T-helper 17 cell (primary cell): Measurements from ENCODE around the gene PRDX5. TPM values are rescaled to one million over a fixed set of nuclear protein-coding genes. Genes with fewer than 3 reads are reported as not detected.
A peak's percentile ranks its signal among the peaks of the same experiment; 100 is the strongest.

Experiments used
- ATAC-seq: fragments of 150-1000 bp; cut with Tn5 transposase; 2 replicates; pipeline ENCODE4 v1.10.0; 2021; ENCODE audit warnings: mild to moderate bottlenecking, moderate library complexity
- DNase-seq, 3 donors: peaks; one replicate each; pipeline versions ENCODE4 v3.0.0 to v3.0.0-alpha.2; 2020 to 2021
- H3K9me3 ChIP-seq: one replicate; pipeline ENCODE4 v1.7.0; 2013; ENCODE audit warnings: low read length, mild to moderate bottlenecking; ENCODE audit not compliant: control insufficient read depth, poor library complexity, severe bottlenecking
- H3K27ac Mint-ChIP-seq: one replicate; pipeline ENCODE4 v1.8.0; 2022; ENCODE audit warnings: mild to moderate bottlenecking, moderate library complexity, mixed read lengths
- H3K27me3 Mint-ChIP-seq: one replicate; pipeline ENCODE4 v1.8.0; 2022; ENCODE audit warnings: mixed read lengths
- H3K36me3 Mint-ChIP-seq: one replicate; pipeline ENCODE4 v1.8.0; 2022; ENCODE audit warnings: low read depth, mixed read lengths
- H3K4me1 Mint-ChIP-seq: one replicate; pipeline ENCODE4 v1.8.0; 2022; ENCODE audit warnings: mild to moderate bottlenecking, mixed read lengths
- H3K4me3 Mint-ChIP-seq: one replicate; pipeline ENCODE4 v1.8.0; 2022; ENCODE audit warnings: mild to moderate bottlenecking, moderate library complexity, mixed read lengths
- total RNA-seq, 4 donors: library from RNA in 2 of 4; stranded (reverse) in 2 of 4; gene quantifications; one replicate each; pipeline ENCODE4 v1.2.3 and lab custom pipeline; 2022 to 2026

PRDX5 gene
- total RNA-seq, 2 donors from 2014 or later: 46.4 to 49.7 TPM

GRCh38 chr11:64294774-64295173 is 23.1 kb upstream of the PRDX5 start:
- Mint-ChIP-seq H3K4me3 (no peak overlapping the region), H3K4me1 (peaks cover 25% of the 10 kb centered on the region), H3K27ac (peak overlapping the region; percentile 56), H3K36me3 (peaks cover 4% of the 10 kb centered on the region), H3K27me3 (peaks cover 61% of the 10 kb centered on the region)
- ATAC-seq (no peak), DNase-seq (no peak)
- no peaks in the 10 kb centered on the region for H3K9me3 ChIP-seq

- Mint-ChIP-seq H3K4me1 (peaks cover 27% of the 10 kb centered on the region), H3K27ac (no peak overlapping the region), H3K27me3 (peaks cover 64% of the 10 kb centered on the region), H3K36me3 (peaks cover 2% of the 10 kb centered on the region), H3K4me3 (no peak overlapping the region)
- ATAC-seq (no peak), DNase-seq (no peak)
- H3K9me3 ChIP-seq: no peaks in the 10 kb centered on the region
These were observed 22.2 kb upstream of the PRDX5 start for GRCh38 chr11:64295760-64296159.

- DNase-seq (no peak), ATAC-seq (no peak)
- Mint-ChIP-seq H3K27ac (no peak overlapping the region), H3K27me3 (peaks cover 64% of the 10 kb centered on the region), H3K4me1 (peaks cover 29% of the 10 kb centered on the region), H3K4me3 (no peak overlapping the region), H3K36me3 (peaks cover 2% of the 10 kb centered on the region)
- no peaks in the 10 kb centered on the region for H3K9me3 ChIP-seq
These were observed 21.7 kb upstream of the PRDX5 start for GRCh38 chr11:64296236-64296635.

- Mint-ChIP-seq H3K27me3 (peaks cover 64% of the 10 kb centered on the region), H3K27ac (peak overlapping the region; percentile 14), H3K4me3 (no peak overlapping the region), H3K4me1 (peaks cover 29% of the 10 kb centered on the region), H3K36me3 (peaks cover 2% of the 10 kb centered on the region)
- DNase-seq: no peak
- H3K9me3 ChIP-seq: no peaks in the 10 kb centered on the region
- no peak for ATAC-seq
These were observed 20.9 kb upstream of the PRDX5 start for GRCh38 chr11:64296830-64297698.

GRCh38 chr11:64297699-64298358 is 20.1 kb upstream of the PRDX5 start:
- Mint-ChIP-seq H3K27ac (peak overlapping the region; percentile 65), H3K4me1 (peaks cover 26% of the 10 kb centered on the region), H3K27me3 (peaks cover 62% of the 10 kb centered on the region), H3K4me3 (no peak overlapping the region), H3K36me3 (peaks cover 2% of the 10 kb centered on the region)
- no peaks in the 10 kb centered on the region for H3K9me3 ChIP-seq
- DNase-seq: no peak
- ATAC-seq: no peak

- H3K9me3 ChIP-seq: no peaks in the 10 kb centered on the region
- Mint-ChIP-seq H3K27ac (no peak overlapping the region), H3K4me1 (peaks cover 28% of the 10 kb centered on the region), H3K36me3 (peaks cover 2% of the 10 kb centered on the region), H3K4me3 (peak overlapping the region; percentile 88), H3K27me3 (peaks cover 48% of the 10 kb centered on the region)
- DNase-seq (no peak), ATAC-seq (no peak)
These were observed 18.7 kb upstream of the PRDX5 start for GRCh38 chr11:64298966-64299846.

- peaks cover 29% of the 10 kb centered on the region for H3K4me1 Mint-ChIP-seq
- H3K4me3 Mint-ChIP-seq: peak within 1 kb of the TSS; percentile 88
- DNase-seq: no peak
- no peaks in the 10 kb centered on the region for H3K9me3 ChIP-seq
- ATAC-seq: no peak
- H3K36me3 Mint-ChIP-seq: peaks cover 2% of the 10 kb centered on the region
- peak within 1 kb of the TSS; percentile 85 for H3K27ac Mint-ChIP-seq
- H3K27me3 Mint-ChIP-seq: peaks cover 43% of the 10 kb centered on the region
These were observed 17.9 kb upstream of the PRDX5 start, which contains the start of gene CATSPERZ for GRCh38 chr11:64299847-64300648. TSS of gene CATSPERZ (plus strand) at chr11:64300358. CDS start at chr11:64300411, 53 bp downstream.

- peaks cover 33% of the 10 kb centered on the region for H3K4me1 Mint-ChIP-seq
- H3K4me3 Mint-ChIP-seq: no peak overlapping the region
- ATAC-seq (no peak), DNase-seq (no peak)
- peaks cover 16% of the 10 kb centered on the region for H3K27me3 Mint-ChIP-seq
- H3K9me3 ChIP-seq: no peaks in the 10 kb centered on the region
- H3K27ac Mint-ChIP-seq: peak overlapping the region; percentile 85
- H3K36me3 Mint-ChIP-seq: peaks cover 2% of the 10 kb centered on the region
These were observed 14.6 kb upstream of the PRDX5 start for GRCh38 chr11:64303109-64304031.

- Mint-ChIP-seq H3K4me3 (peak overlapping the region; percentile 93), H3K27ac (peak overlapping the region; percentile 94)
- no peak for ATAC-seq
These were observed 13.9 kb upstream of the PRDX5 start for GRCh38 chr11:64304032-64304315.

GRCh38 chr11:64304316-64305072 is 13.4 kb upstream of the PRDX5 start:
- peaks cover 2% of the 10 kb centered on the region for H3K36me3 Mint-ChIP-seq
- peaks cover 14% of the 10 kb centered on the region for H3K27me3 Mint-ChIP-seq
- peaks cover 33% of the 10 kb centered on the region for H3K4me1 Mint-ChIP-seq
- DNase-seq: peak; percentile 83 to 95 (median 87)
- peak; percentile 38 for ATAC-seq
- H3K27ac Mint-ChIP-seq: peak overlapping the region; percentile 94
- H3K9me3 ChIP-seq: no peaks in the 10 kb centered on the region
- peak overlapping the region; percentile 93 for H3K4me3 Mint-ChIP-seq

More at GRCh38 chr11:64304032-64304315, 13.9 kb upstream of the PRDX5 start:
- H3K9me3 ChIP-seq: no peaks in the 10 kb centered on the region
- no peak for DNase-seq
- Mint-ChIP-seq H3K27me3 (peaks cover 14% of the 10 kb centered on the region), H3K36me3 (peaks cover 2% of the 10 kb centered on the region), H3K4me1 (peaks cover 33% of the 10 kb centered on the region)

- Mint-ChIP-seq H3K27ac (peak within 1 kb of the TSS; percentile 94), H3K36me3 (no peaks in the 10 kb centered on the region), H3K4me3 (peak within 1 kb of the TSS; percentile 97), H3K27me3 (peaks cover 8% of the 10 kb centered on the region), H3K4me1 (peaks cover 30% of the 10 kb centered on the region)
- no peaks in the 10 kb centered on the region for H3K9me3 ChIP-seq
- DNase-seq: peak; percentile 98 to 100 (median 99)
- peak; percentile 79 for ATAC-seq
These were observed 12.7 kb upstream of the PRDX5 start, which contains the start of gene ESRRA for GRCh38 chr11:64305075-64305690. TSS of gene ESRRA (plus strand) at chr11:64305524. CDS start at chr11:64307180, 1,656 bp downstream.
